Measurements from ENCODE around the gene D2HGDH.

The D2HGDH gene

DNA sequence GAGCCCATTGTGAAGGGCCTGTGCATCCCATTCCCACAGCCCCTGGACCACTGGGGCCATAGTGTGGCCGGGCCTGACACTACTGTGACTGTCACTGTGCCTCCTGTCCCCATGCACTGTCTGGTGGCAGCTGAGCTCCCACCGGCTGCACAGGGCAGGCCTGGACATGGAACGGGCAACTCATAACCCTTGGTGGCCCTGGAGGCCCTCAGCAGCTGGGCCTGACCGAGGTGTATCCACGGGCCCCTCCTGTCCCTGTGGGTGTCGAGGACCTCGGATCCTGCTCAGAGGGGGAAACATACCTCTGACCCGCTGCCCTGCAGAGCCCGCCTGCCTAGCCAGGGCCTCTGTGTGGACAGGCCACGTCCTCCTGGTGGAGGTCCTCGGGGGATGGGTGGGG is 34.4 kb downstream of the D2HGDH start:
- peaks cover 7% of the 10 kb centered on the region for H3K36me3 ChIP-seq

DNA sequence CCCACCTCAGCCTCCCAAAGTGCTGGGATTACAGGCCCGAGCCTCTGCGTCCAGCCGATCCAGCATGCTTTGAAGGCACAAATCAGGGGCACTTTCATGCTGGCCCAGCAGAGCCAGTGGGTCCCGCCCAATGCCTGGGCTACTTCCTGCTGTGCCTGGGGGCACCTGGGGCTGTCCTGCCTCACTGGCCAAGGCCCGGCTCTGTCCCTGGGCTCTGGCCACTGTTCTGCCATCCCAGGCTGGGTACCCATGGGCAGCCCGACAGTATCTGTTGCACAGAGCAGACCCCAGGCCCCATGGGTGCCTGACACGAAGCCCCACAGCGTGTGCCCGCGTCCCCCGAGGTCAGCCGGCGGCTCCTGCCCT is 35.4 kb downstream of the D2HGDH start:
- peaks cover 2 to 10% of the 10 kb centered on the region in 2 experiments for H3K4me1 ChIP-seq (ENCODE audit: control insufficient read depth in 1 of 2, insufficient read depth in 1 of 2, low read depth in 1 of 2, low read length in 1 of 2)
- H3K27me3 ChIP-seq = peaks cover 33% of the 10 kb centered on the region
- TF ChIP-seq, protein P1, sequence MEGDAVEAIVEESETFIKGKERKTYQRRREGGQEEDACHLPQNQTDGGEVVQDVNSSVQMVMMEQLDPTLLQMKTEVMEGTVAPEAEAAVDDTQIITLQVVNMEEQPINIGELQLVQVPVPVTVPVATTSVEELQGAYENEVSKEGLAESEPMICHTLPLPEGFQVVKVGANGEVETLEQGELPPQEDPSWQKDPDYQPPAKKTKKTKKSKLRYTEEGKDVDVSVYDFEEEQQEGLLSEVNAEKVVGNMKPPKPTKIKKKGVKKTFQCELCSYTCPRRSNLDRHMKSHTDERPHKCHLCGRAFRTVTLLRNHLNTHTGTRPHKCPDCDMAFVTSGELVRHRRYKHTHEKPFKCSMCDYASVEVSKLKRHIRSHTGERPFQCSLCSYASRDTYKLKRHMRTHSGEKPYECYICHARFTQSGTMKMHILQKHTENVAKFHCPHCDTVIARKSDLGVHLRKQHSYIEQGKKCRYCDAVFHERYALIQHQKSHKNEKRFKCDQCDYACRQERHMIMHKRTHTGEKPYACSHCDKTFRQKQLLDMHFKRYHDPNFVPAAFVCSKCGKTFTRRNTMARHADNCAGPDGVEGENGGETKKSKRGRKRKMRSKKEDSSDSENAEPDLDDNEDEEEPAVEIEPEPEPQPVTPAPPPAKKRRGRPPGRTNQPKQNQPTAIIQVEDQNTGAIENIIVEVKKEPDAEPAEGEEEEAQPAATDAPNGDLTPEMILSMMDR (IDR thresholded peaks at IDR 0.05) = no peak
- no peak overlapping the region for H3K4me3 ChIP-seq (ENCODE audit: low read depth in 1 of 2, low read length in 1 of 2)
- peaks cover 7% of the 10 kb centered on the region for H3K36me3 ChIP-seq
- H3K9me3 ChIP-seq = no peaks in the 10 kb centered on the region
- no peak overlapping the region for H3K27ac ChIP-seq

More for the DNA sequence above, 34.4 kb downstream of the D2HGDH start:
- Histone ChIP-seq H3K9me3 (no peaks in the 10 kb centered on the region), H3K4me1 (ENCODE audit: control insufficient read depth in 1 of 2, insufficient read depth in 1 of 2, low read depth in 1 of 2, low read length in 1 of 2) (peaks cover 11 to 19% of the 10 kb centered on the region in 2 experiments), H3K27me3 (peaks cover 24% of the 10 kb centered on the region), H3K27ac (no peak overlapping the region), H3K4me3 (ENCODE audit: low read depth in 1 of 2, low read length in 1 of 2) (no peak overlapping the region)
- TF ChIP-seq, protein P1 (IDR thresholded peaks at IDR 0.05) = no peak

DNA sequence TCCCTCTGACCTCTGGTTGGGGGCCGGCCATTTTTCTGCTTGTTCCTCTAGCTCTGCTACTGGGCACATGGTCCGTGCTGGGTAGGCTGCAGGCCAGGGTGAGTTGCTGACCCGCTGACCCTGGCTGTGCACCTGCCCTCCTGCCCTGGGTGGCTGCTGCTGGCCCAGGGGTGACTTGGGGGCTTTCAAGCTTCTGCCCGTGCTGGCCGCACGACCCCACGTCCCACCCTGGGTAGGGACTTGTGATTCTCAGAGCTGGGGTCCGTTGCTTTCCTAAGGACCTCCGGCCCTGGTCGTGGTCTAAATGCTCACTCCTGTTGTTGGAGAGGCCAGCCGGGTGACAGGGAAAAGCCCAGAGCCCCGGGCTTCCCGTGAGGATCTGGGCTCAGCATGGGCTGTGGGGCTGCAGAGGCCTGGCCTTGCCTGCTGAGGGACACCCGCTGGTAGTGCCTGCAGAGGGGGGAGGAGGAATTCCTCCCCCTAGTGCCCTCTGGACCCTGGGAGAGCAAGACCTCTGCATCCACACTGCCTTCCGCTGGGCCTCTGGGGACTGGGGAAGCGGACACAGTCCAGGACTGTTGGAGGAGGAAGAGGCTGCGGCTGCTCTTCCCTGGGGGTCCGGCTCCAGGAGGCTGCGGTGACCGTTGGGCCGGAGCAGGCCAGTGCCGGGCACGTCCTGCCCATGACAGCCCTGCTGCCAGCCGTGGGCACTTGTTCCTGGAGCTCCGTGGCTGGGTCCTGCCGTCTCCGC is 35.9 kb downstream of the D2HGDH start:
- no peak overlapping the region for H3K27ac ChIP-seq
- peaks cover 39% of the 10 kb centered on the region for H3K27me3 ChIP-seq
- no peak overlapping the region for H3K4me3 ChIP-seq (ENCODE audit: low read depth in 1 of 2, low read length in 1 of 2)
- H3K36me3 ChIP-seq = peaks cover 7% of the 10 kb centered on the region
- TF ChIP-seq, protein P1 (IDR thresholded peaks at IDR 0.05) = no peak
- peaks cover 0 to 7% of the 10 kb centered on the region in 2 experiments for H3K4me1 ChIP-seq (ENCODE audit: control insufficient read depth in 1 of 2, insufficient read depth in 1 of 2, low read depth in 1 of 2, low read length in 1 of 2)
- no peaks in the 10 kb centered on the region for H3K9me3 ChIP-seq

DNA sequence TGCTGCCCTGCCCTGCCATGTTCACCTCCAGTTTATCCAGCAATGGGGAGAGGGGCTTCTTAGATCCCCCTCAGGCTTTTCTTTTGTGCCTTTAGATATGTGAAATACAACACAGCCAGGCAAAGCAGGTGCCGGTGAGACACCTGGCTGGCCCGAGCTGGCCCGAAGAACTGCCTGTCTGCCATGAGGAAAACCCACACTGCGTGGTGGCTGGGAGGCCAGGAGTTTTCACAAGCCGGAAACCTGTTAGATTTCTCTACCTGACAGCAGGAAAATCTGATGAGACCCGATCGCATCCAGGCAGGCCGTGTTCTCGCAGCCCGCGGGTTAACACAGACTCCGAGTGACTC is 36.5 kb downstream of the D2HGDH start:
- Histone ChIP-seq H3K4me1 (ENCODE audit: control insufficient read depth in 1 of 2, insufficient read depth in 1 of 2, low read depth in 1 of 2, low read length in 1 of 2) (peaks cover 0 to 7% of the 10 kb centered on the region in 2 experiments), H3K9me3 (no peaks in the 10 kb centered on the region), H3K36me3 (peaks cover 7% of the 10 kb centered on the region), H3K27ac (no peak overlapping the region), H3K4me3 (ENCODE audit: low read depth in 1 of 2, low read length in 1 of 2) (no peak overlapping the region), H3K27me3 (peaks cover 44% of the 10 kb centered on the region)
- TF ChIP-seq, protein P1 (IDR thresholded peaks at IDR 0.05) = no peak

DNA sequence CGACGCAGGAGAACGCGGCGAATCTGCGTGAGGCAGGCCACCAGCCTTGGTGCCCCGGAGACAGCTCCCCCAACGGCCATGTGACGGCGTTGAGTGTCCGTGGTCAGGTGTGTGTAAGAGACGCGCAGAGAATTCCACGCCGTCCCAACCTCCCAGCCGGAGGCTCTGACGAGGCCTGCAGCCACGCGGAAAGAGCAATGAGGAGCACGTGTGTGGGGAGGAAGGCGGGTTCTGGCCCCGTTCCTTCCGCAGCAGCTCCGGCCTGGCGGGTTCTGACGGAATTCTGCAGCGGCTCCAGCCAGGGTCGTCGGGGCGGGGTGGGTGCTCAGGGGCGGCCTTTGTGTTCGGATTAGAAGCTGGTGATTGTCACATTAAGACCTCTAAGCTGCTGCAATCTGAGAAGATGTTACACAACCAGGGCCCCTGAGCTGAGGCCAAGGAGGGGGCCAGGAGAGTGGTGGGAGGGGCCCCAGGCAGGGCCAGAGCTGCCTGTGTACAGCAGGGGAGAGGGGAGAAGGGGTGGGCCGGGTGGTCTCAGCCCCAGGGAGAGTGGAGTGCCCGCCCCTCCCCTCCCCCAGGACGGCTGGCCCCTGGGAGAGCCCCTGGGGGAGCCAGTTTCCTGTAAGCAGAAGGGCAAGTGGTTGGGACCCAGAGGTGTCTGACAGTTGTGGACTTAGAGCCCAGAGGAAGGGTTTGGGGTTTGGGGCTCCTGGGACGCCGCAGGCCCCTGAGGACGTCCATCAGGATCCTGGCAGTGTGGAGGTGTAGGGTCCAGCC is 37.0 kb downstream of the D2HGDH start:
- H3K27me3 ChIP-seq = peaks cover 47% of the 10 kb centered on the region
- no peak overlapping the region for H3K27ac ChIP-seq
- TF ChIP-seq, protein P1 (IDR thresholded peaks at IDR 0.05) = no peak
- H3K9me3 ChIP-seq = no peaks in the 10 kb centered on the region
- H3K4me1 ChIP-seq (ENCODE audit: control insufficient read depth in 1 of 2, insufficient read depth in 1 of 2, low read depth in 1 of 2, low read length in 1 of 2) = peaks cover 0 to 7% of the 10 kb centered on the region in 2 experiments
- H3K4me3 ChIP-seq (ENCODE audit: low read depth in 1 of 2, low read length in 1 of 2) = no peak overlapping the region
- peaks cover 7% of the 10 kb centered on the region for H3K36me3 ChIP-seq

All from neutrophil (primary cell).